Caco-2 (cell line): ENCODE data around the gene SUPV3L1. TPM values are rescaled to one million over a fixed set of nuclear protein-coding genes. Genes with fewer than 3 reads are reported as not detected.

Experiments
- BruUV-seq: library from RNA; stranded (reverse); fragments of 400-500 nt; replicated peaks from 2 replicates; lab custom pipeline; 2021; lab: Mats Ljungman, UMichigan
- CTCF ChIA-PET: fragments of 300-600 bp; sonication (Branson Sonifier 250); formaldehyde crosslinking; loops from one replicate; lab custom pipeline; 2022; ENCODE audit warnings: antibody characterized with exemption; lab: Charles Lee
- POLR2A ChIA-PET: fragments of 300-600 bp; sonication (Branson Sonifier 250); formaldehyde crosslinking; loops from one replicate; lab custom pipeline; 2022; ENCODE audit warnings: antibody characterized with exemption; lab: Charles Lee
- DNase-seq, 2 experiments: peaks; one replicate each; pipeline versions ENCODE4 v3.0.0 to v3.0.0-alpha.2; 2020 to 2022
- H3K27me3 ChIP-seq: replicated peaks from 2 replicates; pipeline ENCODE4 v1.6.0; 2011; ENCODE audit warnings: low read length; ENCODE audit not compliant: control insufficient read depth, insufficient read depth
- H3K36me3 ChIP-seq: 2 replicates; pipeline ENCODE4 v1.5.1; 2011; ENCODE audit warnings: low read length; ENCODE audit not compliant: control insufficient read depth, insufficient read depth
- H3K4me1 ChIP-seq: fragments of 250-450 bp; sonication (Bioruptor Pico); 2 replicates; pipeline ENCODE4 v1.5.1; 2020; ENCODE audit warnings: mild to moderate bottlenecking
- H3K4me3 ChIP-seq: 2 replicates; pipeline ENCODE4 v1.5.1; 2011; ENCODE audit warnings: low read depth, mild to moderate bottlenecking, control low read depth, low read length
- H3K9me3 ChIP-seq: fragments of 250-450 bp; sonication (Bioruptor Pico); 2 replicates; pipeline ENCODE4 v1.5.1; 2020; ENCODE audit warnings: mild to moderate bottlenecking, moderate library complexity
- H3K27ac Mint-ChIP-seq: one replicate; pipeline ENCODE4 v1.8.0; 2022; ENCODE audit warnings: mixed read lengths; ENCODE audit not compliant: unreplicated experiment
- H3K27me3 Mint-ChIP-seq: one replicate; pipeline ENCODE4 v1.8.0; 2022; ENCODE audit warnings: mixed read lengths; ENCODE audit not compliant: insufficient read depth, unreplicated experiment
- H3K36me3 Mint-ChIP-seq: one replicate; pipeline ENCODE4 v1.8.0; 2022; ENCODE audit warnings: mild to moderate bottlenecking, mixed read lengths; ENCODE audit not compliant: insufficient read depth, unreplicated experiment
- H3K4me1 Mint-ChIP-seq: one replicate; pipeline ENCODE4 v1.8.0; 2022; ENCODE audit warnings: low read depth, mixed read lengths; ENCODE audit not compliant: unreplicated experiment
- H3K4me3 Mint-ChIP-seq: one replicate; pipeline ENCODE4 v1.8.0; 2022; ENCODE audit warnings: mild to moderate bottlenecking, moderate library complexity, mixed read lengths; ENCODE audit not compliant: unreplicated experiment
- H3K9me3 Mint-ChIP-seq: one replicate; pipeline ENCODE4 v1.8.0; 2022; ENCODE audit warnings: mixed read lengths; ENCODE audit not compliant: unreplicated experiment
- CTCF ChIP-seq, 2 experiments: fragments of 200-600 bp in 1 of 2; IDR thresholded peaks; 1 replicate in 1 of 2; 2 replicates in 1 of 2; pipeline versions ENCODE4 v1.5.1 to v1.8.0; 2011 to 2022; ENCODE audit warnings: antibody characterized with exemption in 1 of 2, control low read depth in 1 of 2, inconsistent platforms in 1 of 2, low read depth in 1 of 2, low read length in 1 of 2, mild to moderate bottlenecking in 1 of 2, moderate library complexity in 1 of 2; ENCODE audit not compliant: insufficient read depth in 1 of 2, severe bottlenecking in 1 of 2, unreplicated experiment in 1 of 2
- intact Hi-C: fragments of 100-400 bp; cut with micrococcal nuclease; formaldehyde crosslinking; loops from one replicate; pipeline ENCODE4 v1.10.0; 2022; ENCODE audit not compliant: unreplicated experiment
- total RNA-seq: library from RNA; stranded (reverse); gene quantifications from 2 replicates; pipeline ENCODE4 v1.2.3, GENCODE V29; 2022

Gene SUPV3L1
- total RNA-seq, 1 experiment from 2014 or later, result 77.1 TPM

GRCh38 chr10:69201045-69201444 is 21.0 kb downstream of the SUPV3L1 start:
- BruUV-seq, result no TSS peak
- peaks cover 2% of the 10 kb centered on the region; the same call in 1 of the 2 replicates for H3K36me3 ChIP-seq
- ChIA-PET POLR2A (no interaction called here), CTCF (interaction anchor here (0.5 kb wide), 1 partner anchor 37 kb away, joined by 3 read pairs; no protein-coding TSS in a partner anchor)
- TF ChIP-seq CTCF (IDR thresholded peaks at IDR 0.05; ENCODE audit: insufficient read depth in 1 of 2, low read depth in 1 of 2, low read length in 1 of 2, severe bottlenecking in 1 of 2, unreplicated experiment in 1 of 2), result no peak
- peaks cover 55% of the 10 kb centered on the region for H3K36me3 Mint-ChIP-seq
- intact Hi-C loops, result no loop called here
- H3K9me3 Mint-ChIP-seq, result no peaks in the 10 kb centered on the region
- H3K4me3 Mint-ChIP-seq, result no peak overlapping the region
- H3K27me3 ChIP-seq, result no peaks in the 10 kb centered on the region
- no peak for DNase-seq
- peaks cover 16% of the 10 kb centered on the region for H3K4me1 Mint-ChIP-seq
- H3K4me1 ChIP-seq, result peaks cover 7% of the 10 kb centered on the region; the same call in 1 of the 2 replicates
- no peak overlapping the region for H3K27ac Mint-ChIP-seq
- no peak overlapping the region for H3K4me3 ChIP-seq
- H3K27me3 Mint-ChIP-seq, result no peaks in the 10 kb centered on the region
- no peaks in the 10 kb centered on the region for H3K9me3 ChIP-seq

GRCh38 chr10:69202332-69202731 is 22.3 kb downstream of the SUPV3L1 start:
- Mint-ChIP-seq H3K36me3 (peaks cover 62% of the 10 kb centered on the region), H3K27me3 (no peaks in the 10 kb centered on the region), H3K27ac (no peak overlapping the region), H3K4me1 (peaks cover 16% of the 10 kb centered on the region), H3K9me3 (no peaks in the 10 kb centered on the region), H3K4me3 (no peak overlapping the region)
- Histone ChIP-seq H3K27me3 (no peaks in the 10 kb centered on the region), H3K36me3 (peaks cover 3% of the 10 kb centered on the region; the same call in 1 of the 2 replicates), H3K4me3 (no peak overlapping the region), H3K4me1 (peaks cover 7% of the 10 kb centered on the region; the same call in 1 of the 2 replicates), H3K9me3 (no peaks in the 10 kb centered on the region)
- ChIA-PET POLR2A (no interaction called here), CTCF (no interaction called here)
- DNase-seq, result no peak
- intact Hi-C loops, result no loop called here
- no peak for TF ChIP-seq CTCF (IDR thresholded peaks at IDR 0.05; ENCODE audit: insufficient read depth in 1 of 2, low read depth in 1 of 2, low read length in 1 of 2, severe bottlenecking in 1 of 2, unreplicated experiment in 1 of 2)
- no TSS peak for BruUV-seq

- H3K9me3 ChIP-seq, result no peaks in the 10 kb centered on the region
- no peaks in the 10 kb centered on the region for H3K27me3 ChIP-seq
- ChIA-PET CTCF (no interaction called here), POLR2A (no interaction called here)
- no peak overlapping the region for H3K27ac Mint-ChIP-seq
- H3K9me3 Mint-ChIP-seq, result no peaks in the 10 kb centered on the region
- H3K27me3 Mint-ChIP-seq, result no peaks in the 10 kb centered on the region
- peaks cover 46% of the 10 kb centered on the region for H3K36me3 Mint-ChIP-seq
- TF ChIP-seq CTCF (IDR thresholded peaks at IDR 0.05; ENCODE audit: insufficient read depth in 1 of 2, low read depth in 1 of 2, low read length in 1 of 2, severe bottlenecking in 1 of 2, unreplicated experiment in 1 of 2), result no peak
- peaks cover 28% of the 10 kb centered on the region for H3K4me1 Mint-ChIP-seq
- peaks cover 16% of the 10 kb centered on the region for H3K4me1 ChIP-seq
- no peak overlapping the region for H3K4me3 Mint-ChIP-seq
- intact Hi-C loops, result no loop called here
- no peak overlapping the region for H3K4me3 ChIP-seq
- no peak for DNase-seq
- peaks cover 4% of the 10 kb centered on the region; the same call in 1 of the 2 replicates for H3K36me3 ChIP-seq
- no TSS peak for BruUV-seq
These were observed 28.7 kb downstream of the SUPV3L1 start for GRCh38 chr10:69208761-69209160.
